ENCODE results near the gene PDE3A.

PDE3A gene

DNA sequence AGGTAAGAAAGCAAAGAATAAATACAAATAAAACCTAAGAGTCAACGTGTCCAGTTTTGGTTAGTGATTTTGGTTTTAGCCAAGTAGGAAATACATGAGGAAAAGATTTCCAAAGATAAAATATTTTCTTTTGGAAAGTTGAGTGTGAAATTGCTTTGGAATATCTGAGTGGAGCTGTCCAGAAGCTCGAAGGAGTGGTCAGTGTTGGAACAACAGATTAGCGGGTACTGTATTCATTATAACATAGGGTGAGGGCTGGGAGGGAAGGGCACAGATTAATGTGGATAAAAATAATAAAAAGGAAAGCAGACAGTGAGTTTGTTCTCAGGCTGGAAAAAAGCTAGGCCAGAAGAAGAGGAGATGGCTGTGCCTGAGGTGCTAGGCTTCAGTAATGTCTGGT lies 225.3 kb downstream of the PDE3A start:
- Histone ChIP-seq H3F3A (ENCODE audit: low read depth) (no peaks in the 10 kb centered on the region), H3K36me3 (ENCODE audit: insufficient read depth, low read length) (no peaks in the 10 kb centered on the region), H3K9ac (ENCODE audit: low read depth, low read length, poor library complexity, severe bottlenecking) (no peak overlapping the region), H3K79me2 (ENCODE audit: insufficient read depth, low read length) (no peaks in the 10 kb centered on the region), H3K4me2 (ENCODE audit: low read depth, low read length, poor library complexity, severe bottlenecking) (no peak overlapping the region), H3K4me1 (ENCODE audit: insufficient read depth, low read length, poor library complexity, severe bottlenecking) (no peaks in the 10 kb centered on the region), H3K27me3 (ENCODE audit: insufficient read depth, low read length, poor library complexity, severe bottlenecking) (no peaks in the 10 kb centered on the region), H3K4me3 (ENCODE audit: low read length, poor library complexity, severe bottlenecking) (no peak overlapping the region), H4K20me1 (ENCODE audit: insufficient read depth, low read length, poor library complexity, severe bottlenecking) (no peaks in the 10 kb centered on the region), H2AFZ (ENCODE audit: low read length) (no peak overlapping the region), H3K9me2 (replicated peaks; ENCODE audit: low read depth, low read length) (no peaks in the 10 kb centered on the region), H3K9me3 (ENCODE audit: insufficient read depth, low read depth, low read length) (no peaks in the 10 kb centered on the region)
- no peak for TF ChIP-seq CTCF (conservative IDR thresholded peaks at IDR 0.05; ENCODE audit: low read length)
- TF ChIP-seq EZH2phosphoT487 (IDR thresholded peaks at IDR 0.05; ENCODE audit: borderline replicate concordance): no peak

DNA sequence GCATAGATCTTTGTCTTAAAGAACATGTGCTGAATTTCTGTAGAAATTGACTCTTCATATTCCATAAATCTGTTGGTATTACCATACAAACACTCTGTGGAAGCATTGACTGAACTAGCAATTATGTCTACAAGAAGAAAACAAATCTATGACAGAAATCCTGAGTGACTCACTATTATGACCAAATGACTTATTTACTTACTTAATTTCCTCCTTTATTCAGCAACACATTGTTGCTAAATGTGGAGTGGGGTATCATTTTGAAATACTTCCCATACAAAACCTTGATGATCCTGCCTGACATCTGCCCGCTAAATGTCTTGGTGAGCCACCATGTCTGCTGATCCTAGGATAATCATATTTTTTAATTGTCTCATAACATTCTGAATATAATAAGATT lies 227.7 kb downstream of the PDE3A start:
- Histone ChIP-seq H3K4me1 (ENCODE audit: insufficient read depth, low read length, poor library complexity, severe bottlenecking) (no peaks in the 10 kb centered on the region), H3K27me3 (ENCODE audit: insufficient read depth, low read length, poor library complexity, severe bottlenecking) (no peaks in the 10 kb centered on the region), H3K4me2 (ENCODE audit: low read depth, low read length, poor library complexity, severe bottlenecking) (no peak overlapping the region), H4K20me1 (ENCODE audit: insufficient read depth, low read length, poor library complexity, severe bottlenecking) (no peaks in the 10 kb centered on the region), H3K4me3 (ENCODE audit: low read length, poor library complexity, severe bottlenecking) (no peak overlapping the region), H3K9me3 (ENCODE audit: insufficient read depth, low read depth, low read length) (no peaks in the 10 kb centered on the region), H3K9me2 (replicated peaks; ENCODE audit: low read depth, low read length) (no peaks in the 10 kb centered on the region), H3K9ac (ENCODE audit: low read depth, low read length, poor library complexity, severe bottlenecking) (no peak overlapping the region), H3F3A (ENCODE audit: low read depth) (no peaks in the 10 kb centered on the region), H3K36me3 (ENCODE audit: insufficient read depth, low read length) (no peaks in the 10 kb centered on the region), H2AFZ (ENCODE audit: low read length) (no peak overlapping the region), H3K79me2 (ENCODE audit: insufficient read depth, low read length) (no peaks in the 10 kb centered on the region)
- no peak for TF ChIP-seq CTCF (conservative IDR thresholded peaks at IDR 0.05; ENCODE audit: low read length)
- no peak for TF ChIP-seq EZH2phosphoT487 (IDR thresholded peaks at IDR 0.05; ENCODE audit: borderline replicate concordance)

GRCh38 chr12:20599757-20600156 lies 231.4 kb downstream of the PDE3A start:
- Histone ChIP-seq H3F3A (ENCODE audit: low read depth) (no peaks in the 10 kb centered on the region), H3K4me2 (ENCODE audit: low read depth, low read length, poor library complexity, severe bottlenecking) (no peak overlapping the region), H3K27me3 (ENCODE audit: insufficient read depth, low read length, poor library complexity, severe bottlenecking) (no peaks in the 10 kb centered on the region), H3K4me1 (ENCODE audit: insufficient read depth, low read length, poor library complexity, severe bottlenecking) (no peaks in the 10 kb centered on the region), H3K4me3 (ENCODE audit: low read length, poor library complexity, severe bottlenecking) (no peak overlapping the region), H3K36me3 (ENCODE audit: insufficient read depth, low read length) (no peaks in the 10 kb centered on the region), H3K79me2 (ENCODE audit: insufficient read depth, low read length) (no peaks in the 10 kb centered on the region), H2AFZ (ENCODE audit: low read length) (no peak overlapping the region), H3K9ac (ENCODE audit: low read depth, low read length, poor library complexity, severe bottlenecking) (no peak overlapping the region), H3K9me3 (ENCODE audit: insufficient read depth, low read depth, low read length) (no peaks in the 10 kb centered on the region), H4K20me1 (ENCODE audit: insufficient read depth, low read length, poor library complexity, severe bottlenecking) (no peaks in the 10 kb centered on the region), H3K9me2 (replicated peaks; ENCODE audit: low read depth, low read length) (no peaks in the 10 kb centered on the region)
- no peak for TF ChIP-seq CTCF (conservative IDR thresholded peaks at IDR 0.05; ENCODE audit: low read length)
- no peak for TF ChIP-seq EZH2phosphoT487 (IDR thresholded peaks at IDR 0.05; ENCODE audit: borderline replicate concordance)

All from Loucy (cell line).